GM21825 (cell line): ENCODE results near the gene FADS1.
A peak's percentile ranks its signal among the peaks of the same experiment; 100 is the strongest.

Experiments
- ATAC-seq: cut with Tn5 transposase; IDR thresholded peaks from one replicate; pipeline ENCODE4 v1.9.1; 2021; ENCODE audit warnings: mild to moderate bottlenecking, moderate library complexity; ENCODE audit not compliant: unreplicated experiment

Gene FADS1

DNA sequence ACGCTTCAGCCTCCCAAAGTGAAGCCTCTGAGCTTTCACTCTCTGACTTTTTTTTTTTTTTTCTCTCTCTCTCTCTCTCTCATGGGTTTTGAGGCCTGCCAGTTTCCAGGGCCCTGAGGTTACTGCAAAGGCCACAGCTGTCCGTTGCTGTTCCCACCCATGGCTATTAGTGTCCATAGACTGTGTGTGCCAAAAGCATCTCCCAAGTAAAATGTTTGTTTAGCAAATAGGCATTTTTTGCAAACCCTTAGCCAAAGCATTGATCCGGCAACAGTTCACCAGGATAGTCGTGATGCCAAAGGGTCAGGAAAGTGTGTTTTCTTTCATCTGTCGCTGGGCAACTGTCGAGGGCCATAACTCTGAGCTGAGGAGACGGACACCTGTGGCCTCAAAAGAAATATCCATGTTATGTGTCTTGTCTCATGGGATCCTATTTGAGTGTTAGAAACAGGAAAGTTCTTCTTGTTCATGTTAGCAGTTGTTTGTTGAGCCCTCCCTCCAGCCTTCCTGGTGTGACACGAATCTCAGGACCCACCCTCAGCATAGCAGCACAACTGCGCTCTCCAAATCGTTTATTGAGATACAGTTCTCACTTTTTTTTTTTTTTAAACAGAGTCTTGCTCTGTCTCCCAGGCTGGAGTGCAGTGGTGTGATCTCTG is 29.7 kb upstream of the FADS1 start:
- no peak for ATAC-seq

DNA sequence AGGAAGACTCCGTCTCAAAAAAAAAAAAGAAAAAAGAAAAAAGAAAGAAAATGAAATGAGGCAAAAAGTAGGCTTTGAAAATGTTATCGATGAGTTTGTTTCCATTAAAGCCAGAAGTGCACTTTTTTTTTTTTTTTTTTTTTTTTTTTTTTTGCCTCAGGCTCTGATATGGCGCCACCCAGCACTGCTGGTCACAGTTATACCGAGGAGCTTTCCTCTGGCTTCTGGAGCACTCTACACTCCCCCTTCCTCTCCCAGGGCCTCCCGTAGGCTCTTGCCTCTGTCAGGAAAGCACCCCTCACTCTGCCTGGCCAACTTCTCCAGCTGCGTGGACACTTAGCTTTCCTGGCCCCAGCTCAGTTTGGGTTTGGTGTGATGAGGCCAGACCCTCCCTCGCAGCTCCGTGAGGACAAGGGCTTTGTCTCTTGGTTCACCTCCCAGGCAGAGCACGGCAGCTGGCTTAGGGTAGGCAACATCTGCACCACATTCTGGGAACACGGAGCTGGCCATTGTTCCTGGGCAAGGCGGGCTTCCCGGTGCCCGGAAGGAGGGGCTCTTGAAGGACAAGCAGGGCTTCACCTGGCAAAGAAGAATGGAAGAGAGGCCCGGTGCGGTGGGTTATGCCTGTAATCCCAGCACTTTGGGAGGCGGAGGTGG is 28.2 kb upstream of the FADS1 start:
- ATAC-seq = no peak

DNA sequence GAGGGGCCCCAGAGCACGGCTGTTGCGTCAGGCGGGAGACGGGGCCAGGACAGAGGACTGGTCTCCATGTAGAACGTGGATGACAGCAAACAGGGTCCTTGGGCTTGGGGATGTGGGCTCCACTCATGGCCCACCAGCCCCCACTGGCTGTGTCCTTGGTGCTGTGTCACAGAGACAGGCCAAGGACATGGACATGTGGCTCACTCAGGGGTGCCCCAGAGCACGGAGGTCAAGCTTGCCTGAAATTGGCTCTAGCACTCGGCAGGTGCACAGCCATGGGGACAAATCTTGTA is 25.7 kb upstream of the FADS1 start:
- no peak for ATAC-seq

DNA sequence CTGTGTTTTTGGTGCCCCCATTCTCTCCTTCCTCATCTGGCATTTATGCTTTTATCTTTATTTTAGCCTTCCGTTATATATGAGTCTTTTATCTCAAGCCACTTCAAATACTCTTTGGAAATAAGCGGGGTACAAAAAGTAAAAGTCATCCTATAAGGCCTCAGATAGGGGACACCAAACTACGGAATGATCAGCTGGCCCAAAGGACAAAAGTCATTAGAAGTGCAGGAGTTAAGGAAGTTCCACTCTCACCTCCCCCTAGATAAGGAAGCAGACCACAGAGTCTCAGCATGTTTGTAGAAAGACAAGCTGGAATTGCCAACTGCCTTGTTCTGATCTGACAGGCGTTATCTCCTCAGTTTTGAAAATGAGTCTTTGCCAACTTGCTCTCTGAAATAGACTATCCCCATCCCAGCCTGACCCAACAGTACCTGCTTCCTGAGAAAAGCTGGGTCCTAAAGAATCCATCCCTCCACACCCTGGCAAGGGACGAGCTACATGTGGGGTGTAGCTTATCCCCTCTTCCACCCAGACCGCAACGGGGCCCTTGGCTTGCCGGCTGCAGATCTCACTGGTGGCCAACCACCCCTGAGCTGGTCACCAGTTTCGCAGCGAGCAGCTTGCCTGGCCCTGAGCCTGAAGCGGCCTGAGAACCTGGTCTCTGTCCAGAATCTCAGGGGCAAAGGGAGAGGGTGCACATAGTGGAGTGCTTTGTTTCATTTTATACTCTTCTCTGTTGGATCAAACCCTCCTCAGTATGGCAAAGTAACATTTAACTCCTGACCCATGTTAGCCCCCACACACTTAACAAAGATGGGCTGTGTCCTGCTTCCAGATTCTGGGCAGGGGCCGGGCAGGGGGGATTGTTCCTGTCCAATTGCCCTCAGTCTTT is 25.1 kb upstream of the FADS1 start:
- no peak for ATAC-seq

DNA sequence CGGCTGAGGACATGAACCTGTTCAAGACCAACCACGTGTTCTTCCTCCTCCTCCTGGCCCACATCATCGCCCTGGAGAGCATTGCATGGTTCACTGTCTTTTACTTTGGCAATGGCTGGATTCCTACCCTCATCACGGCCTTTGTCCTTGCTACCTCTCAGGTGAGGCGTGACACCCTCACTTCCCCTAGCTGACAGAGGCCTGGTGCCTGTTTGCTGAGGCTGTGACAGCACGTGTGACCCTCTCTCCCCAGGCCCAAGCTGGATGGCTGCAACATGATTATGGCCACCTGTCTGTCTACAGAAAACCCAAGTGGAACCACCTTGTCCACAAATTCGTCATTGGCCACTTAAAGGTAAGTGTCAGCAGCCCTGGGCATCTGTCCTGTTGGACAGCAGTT is 23.6 kb upstream of the FADS1 start:
- no peak for ATAC-seq

DNA sequence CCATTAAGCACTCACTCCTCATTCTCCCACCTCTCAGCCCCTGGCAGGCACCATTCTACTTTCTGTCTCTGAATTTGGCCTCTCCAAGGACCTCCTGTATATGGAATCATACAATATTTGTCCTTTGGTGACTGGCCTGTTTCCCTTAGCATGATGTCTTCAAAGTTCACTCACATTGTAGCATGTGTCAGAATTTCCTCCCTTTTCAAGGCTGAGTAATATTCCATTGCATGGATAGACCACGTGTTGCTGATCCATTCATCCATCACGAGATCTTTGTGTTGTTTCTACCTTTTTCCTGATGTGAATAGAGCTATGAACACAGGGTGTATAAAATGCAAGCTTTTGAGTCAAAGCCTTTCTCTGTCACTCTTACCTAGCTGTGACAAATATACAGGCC is 22.9 kb upstream of the FADS1 start:
- ATAC-seq = no peak

DNA sequence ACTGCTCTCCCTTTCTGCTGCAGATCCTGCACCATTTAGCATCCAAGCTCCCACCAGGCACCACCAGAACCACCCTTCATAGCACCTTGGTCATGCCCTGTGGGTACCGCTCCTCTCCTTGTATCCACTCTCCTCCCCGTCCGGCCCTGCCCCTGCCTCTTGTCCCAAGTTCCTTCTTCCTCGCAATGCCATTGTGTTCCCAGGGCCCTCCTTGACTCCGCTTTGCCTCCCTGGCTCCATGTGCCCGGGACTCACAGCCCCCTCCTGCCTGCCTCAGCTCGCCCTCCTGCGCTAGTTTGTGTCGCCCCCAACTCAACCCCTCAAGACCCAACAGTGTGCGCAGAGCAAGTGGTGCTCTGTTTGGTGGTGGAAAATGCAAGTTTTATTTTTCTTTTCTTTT is 22.1 kb upstream of the FADS1 start:
- ATAC-seq = no peak

DNA sequence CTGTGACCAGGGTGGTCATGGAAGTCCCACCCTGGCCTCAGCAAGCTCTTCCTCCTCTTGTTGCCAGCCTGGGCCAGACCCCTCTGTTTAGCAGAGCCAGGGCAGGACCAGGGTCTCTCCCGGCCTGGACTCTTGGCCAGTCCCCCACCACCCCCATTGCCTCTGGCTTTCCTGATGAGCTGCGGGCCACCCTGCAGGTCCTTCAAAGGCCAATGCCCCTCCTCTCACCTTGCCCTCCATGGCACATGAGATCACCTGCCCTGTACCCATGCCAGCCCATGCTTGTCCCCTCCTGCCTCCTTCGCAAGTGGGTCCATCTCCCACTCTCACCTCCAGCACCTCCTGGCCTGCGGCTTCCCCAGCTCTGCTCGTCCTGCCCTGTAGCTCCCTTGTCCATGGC is 21.7 kb upstream of the FADS1 start:
- no peak for ATAC-seq

DNA sequence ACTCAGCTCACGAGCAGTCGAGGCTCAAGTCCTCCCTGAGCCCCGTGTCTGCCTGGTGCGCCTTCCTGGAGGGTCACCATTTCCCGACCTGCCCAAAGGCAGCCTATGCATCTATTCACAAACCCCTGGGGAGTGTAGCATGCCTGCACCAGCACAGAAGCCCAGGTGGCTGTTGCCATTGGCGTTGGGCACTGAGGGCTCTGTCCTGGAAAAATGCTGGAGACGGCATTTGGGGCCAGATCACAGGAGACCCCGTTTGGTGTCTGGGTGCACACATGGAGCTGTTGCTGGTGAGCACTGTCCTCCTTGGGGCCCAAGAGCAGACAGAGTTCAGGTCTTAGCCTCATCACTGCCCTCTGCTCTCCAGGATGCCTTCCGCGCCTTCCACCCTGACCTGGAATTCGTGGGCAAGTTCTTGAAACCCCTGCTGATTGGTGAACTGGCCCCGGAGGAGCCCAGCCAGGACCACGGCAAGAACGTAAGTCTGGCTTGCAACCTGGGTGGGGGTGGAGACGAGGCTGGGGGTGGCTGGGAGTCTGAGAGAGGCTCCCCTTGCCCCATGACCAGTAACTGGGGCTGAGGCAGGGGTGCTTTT is 20.7 kb upstream of the FADS1 start:
- no peak for ATAC-seq

DNA sequence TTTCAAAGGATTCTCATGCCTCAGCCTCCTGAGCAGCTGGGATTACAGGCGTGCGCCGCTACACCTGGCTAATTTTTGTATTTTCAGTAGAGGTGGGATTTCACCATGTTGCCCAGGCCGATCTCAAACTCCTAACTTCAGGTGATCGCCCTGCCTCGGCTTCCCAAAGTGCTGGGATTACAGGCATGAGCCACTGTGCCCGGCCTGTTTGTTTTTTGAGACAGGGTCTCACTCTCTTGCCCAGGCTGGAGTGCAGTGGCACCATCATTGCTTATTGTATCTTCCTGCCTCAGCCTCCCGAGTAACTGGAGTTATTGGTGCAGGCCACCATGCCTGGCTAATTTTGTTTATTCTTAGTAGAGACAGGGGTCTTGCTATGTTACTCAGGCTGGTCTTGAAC is 19.4 kb upstream of the FADS1 start:
- no peak for ATAC-seq

DNA sequence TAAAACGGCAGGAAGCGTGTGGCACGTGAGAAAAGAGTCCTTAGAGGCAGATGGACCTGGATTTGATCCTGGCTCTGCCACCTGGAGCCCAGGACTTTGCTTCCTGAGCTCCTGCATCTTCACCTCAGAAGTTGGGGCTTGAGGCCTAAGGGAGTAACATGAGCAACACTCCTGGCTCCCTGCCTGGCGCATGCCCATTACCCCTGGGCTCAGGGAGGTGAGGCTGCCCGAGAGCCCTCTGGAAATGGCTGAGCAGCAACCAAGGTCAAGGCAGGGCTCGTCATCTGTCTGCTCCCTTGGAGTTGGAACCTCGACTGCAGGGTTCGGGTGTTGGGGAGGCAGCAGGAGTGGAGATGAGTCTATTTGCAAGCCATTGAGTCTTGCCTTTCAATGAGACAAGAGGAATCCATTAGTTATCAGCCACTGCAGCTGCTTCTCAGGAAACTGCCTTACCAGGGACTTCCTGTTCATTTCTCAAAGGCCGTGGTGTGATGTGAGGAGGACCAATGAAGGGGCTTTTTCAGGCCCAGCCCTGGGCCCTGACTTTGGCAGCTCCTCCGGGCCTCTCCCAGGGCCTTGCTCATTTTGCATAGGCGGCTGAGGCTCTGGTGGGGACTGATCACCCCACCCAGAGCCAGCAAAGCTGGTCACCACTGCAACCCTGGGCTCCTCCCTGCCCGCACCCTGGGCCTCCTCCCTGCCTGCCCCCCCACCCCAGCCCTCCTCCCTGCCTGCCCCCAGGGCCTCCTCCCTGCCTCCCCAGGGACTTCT is 17.7 kb upstream of the FADS1 start:
- peak; percentile 89 for ATAC-seq

DNA sequence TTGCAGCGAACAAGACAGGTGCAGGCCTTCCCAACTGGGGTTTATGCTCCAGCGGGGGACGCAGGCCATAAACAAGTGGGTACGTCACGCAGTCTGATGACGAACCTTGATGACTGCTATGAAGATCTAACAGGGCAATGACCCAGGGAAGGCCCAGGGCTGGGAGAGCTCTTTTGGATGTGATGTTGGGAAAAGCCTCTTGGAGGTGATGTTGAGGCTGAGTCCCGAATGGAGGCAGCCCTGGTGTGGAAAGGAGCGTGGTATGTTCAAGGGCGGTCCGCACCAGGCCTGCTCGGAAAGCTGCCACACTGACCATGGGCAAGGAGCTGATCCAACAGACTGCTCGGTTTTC is 17.1 kb upstream of the FADS1 start:
- ATAC-seq = no peak

DNA sequence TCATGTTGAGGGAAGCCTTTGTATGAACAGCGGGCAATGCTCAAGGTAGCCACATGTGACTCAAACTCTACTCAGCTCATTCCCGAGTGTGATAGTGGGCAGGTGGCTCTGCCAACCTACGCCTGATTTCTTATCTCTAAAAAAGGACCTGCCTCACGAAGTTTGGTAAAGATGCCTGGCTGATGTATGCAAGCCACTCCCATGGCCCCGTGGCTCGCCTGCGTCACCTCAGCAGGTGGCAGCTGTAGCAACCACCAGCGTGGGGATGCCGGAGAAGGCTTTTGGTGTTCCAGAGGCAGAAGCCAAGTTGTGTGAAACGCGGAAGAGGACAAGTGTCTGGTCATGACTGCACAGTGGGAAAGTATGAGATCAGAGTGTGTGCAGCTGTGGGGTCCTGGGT is 16.7 kb upstream of the FADS1 start:
- no peak for ATAC-seq

DNA sequence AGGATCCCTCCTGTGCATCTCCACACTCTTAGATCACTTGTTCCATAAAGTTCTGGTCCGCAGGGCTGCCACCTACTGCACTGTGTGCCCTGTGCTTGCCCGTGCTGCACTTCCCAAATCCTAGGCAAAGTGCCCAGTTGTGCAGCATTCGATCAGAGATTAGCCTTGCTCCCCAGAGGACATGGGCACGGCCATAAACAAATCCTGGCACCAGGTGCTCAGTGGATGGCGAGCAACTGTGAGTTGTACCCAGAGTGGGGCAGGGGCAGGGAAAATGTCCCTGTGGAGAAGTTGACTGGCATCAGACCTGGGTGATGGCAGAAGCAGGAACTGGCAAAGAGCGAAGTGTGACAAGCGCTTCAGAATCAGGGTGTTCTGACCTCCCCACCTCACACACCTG is 16.0 kb upstream of the FADS1 start:
- ATAC-seq = no peak

DNA sequence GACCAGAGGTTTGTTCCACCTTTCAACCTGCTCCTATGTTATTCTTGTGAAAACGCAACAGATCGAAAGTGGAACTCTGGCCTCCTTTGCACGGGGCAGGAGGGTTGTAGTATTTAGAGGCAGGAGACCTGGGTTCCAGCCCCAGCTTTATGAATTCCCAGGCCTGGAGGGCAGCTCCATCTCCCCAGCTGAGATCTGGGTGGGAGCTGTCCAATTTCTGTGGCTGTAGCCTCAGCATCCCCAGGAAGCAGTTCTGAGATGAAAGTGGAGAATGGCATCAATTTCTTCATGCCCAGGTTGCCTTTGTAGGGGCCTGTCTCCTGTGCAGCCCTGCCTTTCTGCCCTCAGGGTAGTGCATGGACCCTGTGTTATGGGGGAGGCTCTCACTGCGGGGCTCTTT is 15.4 kb upstream of the FADS1 start:
- no peak for ATAC-seq

DNA sequence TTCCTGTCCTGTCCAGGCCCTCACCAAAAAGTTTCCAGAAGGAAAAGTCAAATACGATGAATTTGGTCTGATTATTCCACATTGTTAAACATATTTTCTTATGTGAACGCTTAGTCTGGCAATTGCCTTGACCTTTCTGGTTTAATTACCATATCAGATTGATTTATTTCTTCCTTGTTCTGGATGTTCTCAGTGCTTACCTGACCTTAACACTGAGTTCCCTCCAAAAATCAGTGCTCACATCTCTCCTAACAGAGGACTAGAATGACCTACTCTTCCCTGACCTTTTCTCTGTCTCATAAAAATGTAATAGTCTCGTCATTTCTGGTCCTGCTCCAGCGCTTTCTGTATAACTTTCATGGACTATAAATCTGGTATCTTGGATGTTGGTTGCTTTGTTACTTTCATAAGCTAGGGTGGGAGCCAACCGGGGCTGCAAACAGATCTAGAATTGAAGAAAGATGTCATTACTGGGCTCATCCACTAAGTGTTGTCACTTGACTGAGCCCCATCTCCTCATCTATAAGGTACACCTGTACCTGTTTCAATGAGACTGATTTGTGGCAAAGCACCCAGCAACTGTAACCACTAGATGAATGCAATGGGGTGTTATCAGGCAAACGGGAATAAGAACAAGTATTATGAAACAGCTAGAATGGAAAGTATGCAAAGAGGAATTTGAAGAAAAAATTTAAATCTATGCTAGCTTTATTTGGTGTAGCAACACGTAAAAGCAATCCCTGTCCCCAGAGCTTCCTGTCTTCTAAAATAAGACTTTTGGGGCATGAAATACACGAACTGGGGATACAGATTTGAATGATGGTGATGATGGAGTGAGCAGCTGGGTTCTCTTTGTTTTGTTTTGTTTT is 13.7 kb upstream of the FADS1 start:
- ATAC-seq = no peak

DNA sequence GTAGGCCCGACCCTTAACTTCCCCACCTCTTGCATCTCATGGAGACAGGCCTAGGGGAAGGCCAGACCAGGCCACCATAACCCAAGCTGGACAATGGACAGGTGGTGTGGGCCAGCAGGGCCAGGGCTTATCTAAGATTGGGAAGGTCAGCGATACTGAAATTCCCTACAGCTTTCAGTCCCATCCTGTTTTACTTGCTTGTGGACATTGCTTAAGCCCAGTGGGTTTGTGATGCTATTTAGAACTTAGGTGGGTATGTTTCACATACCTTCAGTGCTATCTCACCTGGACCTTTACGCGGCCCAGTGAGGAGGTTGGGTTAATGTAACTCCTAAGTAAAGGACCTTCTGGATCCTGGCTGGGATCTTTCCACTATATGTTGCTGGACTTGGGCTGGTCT is 13.0 kb upstream of the FADS1 start:
- no peak for ATAC-seq

DNA sequence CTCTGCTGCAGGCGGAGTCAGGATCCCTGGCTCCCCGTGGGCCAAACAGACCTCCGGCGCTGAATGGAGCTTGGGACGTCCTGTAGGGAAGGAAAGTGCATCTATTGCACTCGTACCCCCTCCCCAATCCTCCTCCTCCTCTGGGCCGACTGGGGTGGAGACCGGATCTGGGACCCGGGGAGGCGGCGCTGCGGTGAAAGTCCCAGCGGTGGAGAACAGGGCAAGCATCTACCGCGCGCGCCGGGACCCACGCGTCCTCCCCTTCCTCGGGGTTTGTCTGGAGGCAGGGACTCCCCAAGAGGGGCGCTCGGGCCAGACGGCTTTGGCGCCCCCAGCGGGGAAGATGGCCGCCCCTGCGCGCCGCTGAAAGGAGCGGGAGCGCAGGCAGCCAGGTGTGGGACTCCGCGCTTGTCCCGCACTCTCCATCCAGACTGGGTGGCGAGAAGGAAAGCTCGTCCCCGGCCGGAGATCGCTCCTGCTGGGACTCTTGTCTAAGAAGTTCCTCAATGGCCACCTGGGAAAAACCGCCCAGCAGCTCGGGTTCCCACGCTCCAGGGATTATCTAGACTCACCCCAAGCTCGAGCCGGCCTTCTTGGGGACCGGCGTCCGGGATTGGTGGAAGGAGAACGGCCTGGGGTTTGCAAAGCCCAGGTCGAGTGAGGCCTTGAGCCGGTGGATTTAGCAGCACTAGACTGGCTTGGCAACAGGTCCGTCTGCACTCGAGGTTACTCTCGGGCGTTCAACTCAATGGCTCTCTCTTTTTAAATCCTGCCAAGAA is 12.0 kb upstream of the FADS1 start:
- ATAC-seq = no peak

DNA sequence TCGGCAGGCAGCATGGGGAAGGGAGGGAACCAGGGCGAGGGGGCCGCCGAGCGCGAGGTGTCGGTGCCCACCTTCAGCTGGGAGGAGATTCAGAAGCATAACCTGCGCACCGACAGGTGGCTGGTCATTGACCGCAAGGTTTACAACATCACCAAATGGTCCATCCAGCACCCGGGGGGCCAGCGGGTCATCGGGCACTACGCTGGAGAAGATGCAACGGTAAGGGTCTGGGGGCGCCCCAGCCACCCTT is 11.5 kb upstream of the FADS1 start:
- ATAC-seq = peak; percentile 2
